Adrenal gland (tissue), 12 donors: Measurements from ENCODE around the gene CCT6A. TPM values are rescaled to one million over a fixed set of nuclear protein-coding genes. Genes with fewer than 3 reads are reported as not detected.
"Not testable (repeated sequence)": the region's sequence is repeated elsewhere in the genome, so short reads cannot be mapped to it uniquely, and the experiment has no call there.

Source experiments
- DNase-seq, 7 donors: peaks; one replicate each; pipeline ENCODE4 v3.0.0-alpha.2; 2019 to 2020
- H3K27ac ChIP-seq, 5 donors: fragments of 200-600 bp; sonication (generic) in 4 of 5; 1 replicate in 3 of 5; 2 replicates in 2 of 5; pipeline versions ENCODE4 v1.5.1 to v1.8.0; 2016 to 2020; ENCODE audit warnings: mild to moderate bottlenecking in 1 of 5
- H3K27me3 ChIP-seq: fragments of 200-600 bp; 2 replicates; pipeline ENCODE4 v1.8.0; 2021
- H3K36me3 ChIP-seq, 2 donors: fragments of 200-600 bp; replicated peaks in 1 of 2; 1 replicate in 1 of 2; 2 replicates in 1 of 2; pipeline versions ENCODE4 v1.5.1 to v1.8.0; 2018 to 2022
- H3K4me1 ChIP-seq, 2 donors: fragments of 200-600 bp; replicated peaks in 1 of 2; 1 replicate in 1 of 2; 2 replicates in 1 of 2; pipeline versions ENCODE4 v1.5.1 to v1.8.0; 2018 to 2021
- H3K4me3 ChIP-seq, 4 donors: fragments of 200-600 bp; sonication (generic) in 3 of 4; one replicate each; pipeline ENCODE4 v1.5.1; 2016 to 2018
- H3K9me3 ChIP-seq, 3 donors: fragments of 200-600 bp; sonication (generic) in 1 of 3; replicated peaks in 1 of 3; 1 replicate in 2 of 3; 2 replicates in 1 of 3; pipeline versions ENCODE4 v1.5.1 to v1.8.0; 2016 to 2021
- POLR2A ChIP-seq, 2 donors: fragments of 450-650 bp; IDR thresholded peaks; one replicate each; pipeline ENCODE4 v1.6.1; 2017; ENCODE audit warnings: antibody characterized with exemption in 2 of 2, mild to moderate bottlenecking in 2 of 2, moderate library complexity in 1 of 2
- WGBS, 4 donors: extraction: QIAGEN DNeasy Blood & Tissue Kit in 2 of 4; methylation state at CpG; one replicate each; pipeline versions ENCODE4 v1.1.5 to v1.1.7; 2013 to 2017; 5-methylcytosine and 5-hydroxymethylcytosine counted together
- intact Hi-C, 2 donors: fragments of 100-400 bp; cut with DNase I; formaldehyde crosslinking; loops; one replicate each; pipeline versions ENCODE4 v1.14.1 to v1.15.0; 2022 to 2023
- polyA plus RNA-seq, 3 donors: library from polyadenylated mRNA; stranded (reverse); fragments of 200-250 nt in 2 of 3; fragments of 350-450 nt in 1 of 3; fragmentation: Illumina TruSeq in 1 of 3; extraction: RNeasy Lipid Tissue Mini Kit (QIAGEN cat#74804) in 1 of 3; gene quantifications; one replicate each; pipeline ENCODE4 v1.2.3, GENCODE V29; 2013 to 2014
- total RNA-seq, 9 donors: library from RNA; depleted of rRNA in 4 of 9; stranded (reverse); fragments of >200 nt in 4 of 9; fragments of 120-200 nt in 1 of 9; fragmentation: NEBNext Ultra II Directional in 1 of 9; extraction: Animal tissue kit (Norgen Biotek cat#: 25700) in 1 of 9; gene quantifications; one replicate each; pipeline versions ENCODE4 v1.1.0 to v1.2.4, GENCODE V29; 2013 to 2023
- TF ChIP-seq, protein P1 (sequence below), 6 experiments: fragments of 450-650 bp in 4 of 6; fragments of 200-600 bp in 2 of 6; sonication (generic) in 1 of 6; IDR thresholded peaks; 1 replicate in 5 of 6; 2 replicates in 1 of 6; pipeline versions ENCODE4 v1.5.1 to v1.8.0; 2016 to 2021; ENCODE audit warnings: antibody characterized with exemption in 6 of 6, mild to moderate bottlenecking in 2 of 6, moderate library complexity in 1 of 6
- donor health status: healthy with polysubstance abuse.
- donor health status: Bipolar disorder and iron deficiency.
- donor health status: DM: yes; HTN: yes; CAD: no.
- donor health status: DM: no; HTN: no; CAD: no.
- donor health status: DM: no; HTN: no; CAD: no.
- donor health status: DM: yes; HTN: yes; CAD: no.

The CCT6A gene
- total and polyA plus RNA-seq, 12 donors: 51.6 to 240 (median 96.0) TPM

DNA sequence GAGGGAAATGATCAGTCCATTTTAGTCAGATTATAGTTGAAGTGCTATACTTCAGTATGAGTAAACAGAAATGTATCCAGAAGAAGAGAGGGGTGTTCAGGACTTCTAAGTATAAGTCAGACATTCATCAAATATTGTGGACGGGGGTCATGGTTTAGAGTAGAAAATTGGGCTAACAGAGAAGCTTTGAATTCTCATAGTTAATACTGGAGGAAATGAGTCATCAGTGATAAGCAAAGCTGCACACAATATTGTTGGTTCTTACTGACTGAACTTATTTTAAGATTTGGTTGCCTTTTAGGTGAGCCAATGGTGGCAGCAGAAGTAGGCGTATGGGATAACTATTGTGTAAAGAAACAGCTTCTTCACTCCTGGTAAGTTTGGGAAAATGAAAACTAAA lies 10.8 kb downstream of the CCT6A start:
- peaks cover 0 to 45% of the 10 kb centered on the region in 2 donors for H3K36me3 ChIP-seq
- intact Hi-C loops: no loop called here
- H3K4me1 ChIP-seq: peaks cover 3 to 32% of the 10 kb centered on the region in 2 donors
- H3K9me3 ChIP-seq: no peaks in the 10 kb centered on the region
- no peak for TF ChIP-seq POLR2A (IDR thresholded peaks at IDR 0.05)
- TF ChIP-seq, protein P1, sequence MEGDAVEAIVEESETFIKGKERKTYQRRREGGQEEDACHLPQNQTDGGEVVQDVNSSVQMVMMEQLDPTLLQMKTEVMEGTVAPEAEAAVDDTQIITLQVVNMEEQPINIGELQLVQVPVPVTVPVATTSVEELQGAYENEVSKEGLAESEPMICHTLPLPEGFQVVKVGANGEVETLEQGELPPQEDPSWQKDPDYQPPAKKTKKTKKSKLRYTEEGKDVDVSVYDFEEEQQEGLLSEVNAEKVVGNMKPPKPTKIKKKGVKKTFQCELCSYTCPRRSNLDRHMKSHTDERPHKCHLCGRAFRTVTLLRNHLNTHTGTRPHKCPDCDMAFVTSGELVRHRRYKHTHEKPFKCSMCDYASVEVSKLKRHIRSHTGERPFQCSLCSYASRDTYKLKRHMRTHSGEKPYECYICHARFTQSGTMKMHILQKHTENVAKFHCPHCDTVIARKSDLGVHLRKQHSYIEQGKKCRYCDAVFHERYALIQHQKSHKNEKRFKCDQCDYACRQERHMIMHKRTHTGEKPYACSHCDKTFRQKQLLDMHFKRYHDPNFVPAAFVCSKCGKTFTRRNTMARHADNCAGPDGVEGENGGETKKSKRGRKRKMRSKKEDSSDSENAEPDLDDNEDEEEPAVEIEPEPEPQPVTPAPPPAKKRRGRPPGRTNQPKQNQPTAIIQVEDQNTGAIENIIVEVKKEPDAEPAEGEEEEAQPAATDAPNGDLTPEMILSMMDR (IDR thresholded peaks at IDR 0.05): no peak
- WGBS, 4 donors: 27 to 49% (median 41%) methylated on average over 2 of the region's 2 CpGs
- DNase-seq: no peak
- H3K4me3 ChIP-seq: no peak overlapping the region
- H3K27me3 ChIP-seq: no peaks in the 10 kb centered on the region
- H3K27ac ChIP-seq: peak overlapping the region in 4 of 5 donors; percentile 89 to 97 (median 91)

GRCh38 chr7:56063500-56063881 lies 11.9 kb downstream of the CCT6A start:
- H3K36me3 ChIP-seq: peaks cover 0 to 38% of the 10 kb centered on the region in 2 donors
- H3K27me3 ChIP-seq: no peaks in the 10 kb centered on the region
- peak overlapping the region; percentile 68 to 97 (median 89) for H3K27ac ChIP-seq
- peak overlapping the region in 2 of 4 donors; percentile 45 to 86 for H3K4me3 ChIP-seq
- intact Hi-C loops: no loop called here
- peaks cover 3 to 32% of the 10 kb centered on the region in 2 donors for H3K4me1 ChIP-seq
- TF ChIP-seq, protein P1 (IDR thresholded peaks at IDR 0.05): no peak
- TF ChIP-seq POLR2A (IDR thresholded peaks at IDR 0.05): no peak
- no peak for DNase-seq
- H3K9me3 ChIP-seq: no peaks in the 10 kb centered on the region
- 52 to 61% (median 55%) methylated on average over 7 of the region's 7 CpGs for WGBS, 4 donors

- peak; percentile 89 to 95 (median 92) for DNase-seq
- TF ChIP-seq POLR2A (IDR thresholded peaks at IDR 0.05): peak; percentile 75 to 94
- TF ChIP-seq, protein P1 (IDR thresholded peaks at IDR 0.05): peak in 2 of 6 experiments; percentile 8 to 16
- Histone ChIP-seq H3K4me1 (peaks cover 3 to 32% of the 10 kb centered on the region in 2 donors), H3K27ac (peak within 1 kb of the TSS; percentile 68 to 97 (median 89)), H3K27me3 (no peaks in the 10 kb centered on the region), H3K4me3 (peak within 1 kb of the TSS; percentile 45 to 91 (median 67)), H3K9me3 (no peaks in the 10 kb centered on the region), H3K36me3 (peaks cover 0 to 38% of the 10 kb centered on the region in 2 donors)
- WGBS, 4 donors: 0 to 1% (median 0%) methylated on average over 16 to 49 of the region's 49 CpGs
- intact Hi-C loops: no loop called here
These were observed 12.5 kb downstream of the CCT6A start, which contains the start of gene SUMF2 for GRCh38 chr7:56063882-56064625. Gene SUMF2 (plus strand): TSS chr7:56064286. CDS start chr7:56064312, 26 bp downstream.

DNA sequence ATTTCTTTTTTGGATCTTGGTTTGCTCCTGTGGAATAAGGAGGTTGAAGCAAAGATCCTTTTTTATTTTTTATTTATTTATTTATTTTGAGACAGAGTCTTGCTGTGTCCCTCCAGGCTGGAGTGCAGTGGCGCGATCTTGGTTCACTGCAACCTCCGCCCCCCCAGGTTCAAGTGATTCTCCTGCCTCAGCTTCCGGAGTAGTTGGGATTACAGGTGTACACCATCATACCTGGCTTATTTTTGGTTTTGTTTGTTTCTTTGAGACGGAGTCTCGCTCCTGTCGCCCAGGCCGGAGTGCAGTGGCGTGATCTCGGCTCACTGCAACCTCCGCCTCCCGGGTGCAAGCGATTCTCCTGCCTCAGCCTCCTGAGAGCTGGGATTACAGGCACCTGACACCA lies 14.8 kb downstream of the CCT6A start:
- peak in 1 of 7 donors; percentile 9 for DNase-seq
- H3K9me3 ChIP-seq, H3K27ac ChIP-seq, H3K27me3 ChIP-seq, intact Hi-C loops, H3K4me3 ChIP-seq: not testable (repeated sequence)
- H3K4me1 ChIP-seq: peaks cover 3 to 31% of the 10 kb centered on the region in 2 donors
- peaks cover 0 to 38% of the 10 kb centered on the region in 2 donors for H3K36me3 ChIP-seq
- 96 to 99% (median 97%) methylated on average over 13 of the region's 13 CpGs for WGBS, 4 donors
